Measurements from ENCODE around the gene POLR3H. TPM values are rescaled to one million over a fixed set of nuclear protein-coding genes. Genes with fewer than 3 reads are reported as not detected.

The POLR3H gene
- total RNA-seq, 4 donors from 2014 or later = 10.2 to 30.3 (median 19.9) TPM

GRCh38 chr22:41571786-41572185 is 27.5 kb upstream of the POLR3H start:
- TF ChIP-seq, protein P1, sequence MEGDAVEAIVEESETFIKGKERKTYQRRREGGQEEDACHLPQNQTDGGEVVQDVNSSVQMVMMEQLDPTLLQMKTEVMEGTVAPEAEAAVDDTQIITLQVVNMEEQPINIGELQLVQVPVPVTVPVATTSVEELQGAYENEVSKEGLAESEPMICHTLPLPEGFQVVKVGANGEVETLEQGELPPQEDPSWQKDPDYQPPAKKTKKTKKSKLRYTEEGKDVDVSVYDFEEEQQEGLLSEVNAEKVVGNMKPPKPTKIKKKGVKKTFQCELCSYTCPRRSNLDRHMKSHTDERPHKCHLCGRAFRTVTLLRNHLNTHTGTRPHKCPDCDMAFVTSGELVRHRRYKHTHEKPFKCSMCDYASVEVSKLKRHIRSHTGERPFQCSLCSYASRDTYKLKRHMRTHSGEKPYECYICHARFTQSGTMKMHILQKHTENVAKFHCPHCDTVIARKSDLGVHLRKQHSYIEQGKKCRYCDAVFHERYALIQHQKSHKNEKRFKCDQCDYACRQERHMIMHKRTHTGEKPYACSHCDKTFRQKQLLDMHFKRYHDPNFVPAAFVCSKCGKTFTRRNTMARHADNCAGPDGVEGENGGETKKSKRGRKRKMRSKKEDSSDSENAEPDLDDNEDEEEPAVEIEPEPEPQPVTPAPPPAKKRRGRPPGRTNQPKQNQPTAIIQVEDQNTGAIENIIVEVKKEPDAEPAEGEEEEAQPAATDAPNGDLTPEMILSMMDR (IDR thresholded peaks at IDR 0.05; ENCODE audit: low read depth) = no peak

- TF ChIP-seq, protein P1 (IDR thresholded peaks at IDR 0.05; ENCODE audit: low read depth) = no peak
Observed at GRCh38 chr22:41570221-41570620, 26.0 kb upstream of the POLR3H start.

DNA sequence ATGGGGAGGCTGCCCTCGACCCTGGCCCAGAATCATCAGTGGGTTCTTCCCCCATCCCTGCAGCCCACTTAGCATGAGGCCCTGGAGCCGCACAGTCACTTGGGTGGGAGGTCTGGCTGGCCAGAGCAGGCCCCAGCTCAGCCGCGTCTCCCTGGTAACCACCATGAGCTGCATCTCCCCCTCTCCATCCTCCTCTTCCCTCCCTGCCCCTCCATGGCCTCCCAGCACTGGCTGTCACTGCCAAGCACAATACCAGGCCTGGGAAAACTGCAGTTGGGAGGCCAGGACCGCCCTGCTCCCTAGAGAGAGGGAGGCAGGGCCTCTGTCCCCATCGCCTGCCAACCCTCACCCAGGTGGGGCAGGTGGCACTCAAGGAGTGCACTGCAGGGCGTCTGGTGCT is 24.5 kb upstream of the POLR3H start:
- TF ChIP-seq, protein P1 (IDR thresholded peaks at IDR 0.05; ENCODE audit: low read depth) = no peak

- TF ChIP-seq, protein P1 (IDR thresholded peaks at IDR 0.05; ENCODE audit: low read depth) = no peak
Observed at GRCh38 chr22:41567512-41567768, 23.2 kb upstream of the POLR3H start.

- TF ChIP-seq, protein P1 (IDR thresholded peaks at IDR 0.05; ENCODE audit: low read depth) = no peak
Observed at GRCh38 chr22:41565403-41566054, 21.3 kb upstream of the POLR3H start.

- TF ChIP-seq, protein P1 (IDR thresholded peaks at IDR 0.05; ENCODE audit: low read depth) = no peak
Observed at GRCh38 chr22:41564563-41564962, 20.3 kb upstream of the POLR3H start.

- TF ChIP-seq, protein P1 (IDR thresholded peaks at IDR 0.05; ENCODE audit: low read depth) = no peak
Observed at GRCh38 chr22:41563051-41563711, 18.9 kb upstream of the POLR3H start.
